Measurements from ENCODE around the gene NRXN3.

NRXN3 gene

GRCh38 chr14:78446807-78447206 is 276.6 kb downstream of the NRXN3 start:
- H3K4me3 ChIP-seq (ENCODE audit: low read depth, low read length): no peak overlapping the region
- H3K9me3 ChIP-seq (ENCODE audit: control insufficient read depth, insufficient read depth, low read depth, low read length): no peaks in the 10 kb centered on the region
- ChIA-PET CTCF (interaction anchor here (1.4 to 1.7 kb wide), 2 partner anchors 121 to 392 kb away, joined by 3 to 4 read pairs; no protein-coding TSS in a partner anchor), POLR2A (no interaction called here)
- H3K27ac ChIP-seq (ENCODE audit: extremely low read depth, low read depth, low read length): no peak overlapping the region
- TF ChIP-seq ZNF621 (tag by site-specific recombination; IDR thresholded peaks at IDR 0.05): no peak
- TF ChIP-seq REST (tag by site-specific recombination; IDR thresholded peaks at IDR 0.05): peak; percentile 84
- no peaks in the 10 kb centered on the region for H3K4me1 ChIP-seq (ENCODE audit: control insufficient read depth, insufficient read depth, low read length)
- H3K36me3 ChIP-seq (ENCODE audit: control insufficient read depth in 2 of 2, insufficient read depth in 1 of 2, low read length in 2 of 2): no peaks in the 10 kb centered on the region

- Histone ChIP-seq H3K4me1 (ENCODE audit: control insufficient read depth, insufficient read depth, low read length) (no peaks in the 10 kb centered on the region), H3K36me3 (ENCODE audit: control insufficient read depth in 2 of 2, insufficient read depth in 1 of 2, low read length in 2 of 2) (no peaks in the 10 kb centered on the region), H3K4me3 (ENCODE audit: low read depth, low read length) (no peak overlapping the region), H3K9me3 (ENCODE audit: control insufficient read depth, insufficient read depth, low read depth, low read length) (no peaks in the 10 kb centered on the region), H3K27ac (ENCODE audit: extremely low read depth, low read depth, low read length) (no peak overlapping the region)
- TF ChIP-seq ZNF707 (tag by site-specific recombination; IDR thresholded peaks at IDR 0.05): no peak
- TF ChIP-seq ZEB2 (tag by site-specific recombination; IDR thresholded peaks at IDR 0.05): no peak
- no peak for TF ChIP-seq ZNF701 (tag by site-specific recombination; IDR thresholded peaks at IDR 0.05)
- TF ChIP-seq, protein P1, sequence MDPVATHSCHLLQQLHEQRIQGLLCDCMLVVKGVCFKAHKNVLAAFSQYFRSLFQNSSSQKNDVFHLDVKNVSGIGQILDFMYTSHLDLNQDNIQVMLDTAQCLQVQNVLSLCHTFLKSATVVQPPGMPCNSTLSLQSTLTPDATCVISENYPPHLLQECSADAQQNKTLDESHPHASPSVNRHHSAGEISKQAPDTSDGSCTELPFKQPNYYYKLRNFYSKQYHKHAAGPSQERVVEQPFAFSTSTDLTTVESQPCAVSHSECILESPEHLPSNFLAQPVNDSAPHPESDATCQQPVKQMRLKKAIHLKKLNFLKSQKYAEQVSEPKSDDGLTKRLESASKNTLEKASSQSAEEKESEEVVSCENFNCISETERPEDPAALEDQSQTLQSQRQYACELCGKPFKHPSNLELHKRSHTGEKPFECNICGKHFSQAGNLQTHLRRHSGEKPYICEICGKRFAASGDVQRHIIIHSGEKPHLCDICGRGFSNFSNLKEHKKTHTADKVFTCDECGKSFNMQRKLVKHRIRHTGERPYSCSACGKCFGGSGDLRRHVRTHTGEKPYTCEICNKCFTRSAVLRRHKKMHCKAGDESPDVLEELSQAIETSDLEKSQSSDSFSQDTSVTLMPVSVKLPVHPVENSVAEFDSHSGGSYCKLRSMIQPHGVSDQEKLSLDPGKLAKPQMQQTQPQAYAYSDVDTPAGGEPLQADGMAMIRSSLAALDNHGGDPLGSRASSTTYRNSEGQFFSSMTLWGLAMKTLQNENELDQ (tag by site-specific recombination; IDR thresholded peaks at IDR 0.05; ENCODE audit: low read depth): no peak
- TF ChIP-seq ZNF654 (tag by site-specific recombination; IDR thresholded peaks at IDR 0.05; ENCODE audit: low read depth): peak; percentile 51
- TF ChIP-seq SALL2 (tag by site-specific recombination; IDR thresholded peaks at IDR 0.05; ENCODE audit: borderline replicate concordance): no peak
- TF ChIP-seq FEZF1 (tag by site-specific recombination; IDR thresholded peaks at IDR 0.05): no peak
- ChIA-PET CTCF (interaction anchor here (0.6 to 2.2 kb wide), 14 partner anchors 8 to 447 kb away, joined by 3 to 16 read pairs (median 3); no protein-coding TSS in a partner anchor), POLR2A (no interaction called here)
Measured at GRCh38 chr14:78448164-78449094, 278.3 kb downstream of the NRXN3 start.

DNA sequence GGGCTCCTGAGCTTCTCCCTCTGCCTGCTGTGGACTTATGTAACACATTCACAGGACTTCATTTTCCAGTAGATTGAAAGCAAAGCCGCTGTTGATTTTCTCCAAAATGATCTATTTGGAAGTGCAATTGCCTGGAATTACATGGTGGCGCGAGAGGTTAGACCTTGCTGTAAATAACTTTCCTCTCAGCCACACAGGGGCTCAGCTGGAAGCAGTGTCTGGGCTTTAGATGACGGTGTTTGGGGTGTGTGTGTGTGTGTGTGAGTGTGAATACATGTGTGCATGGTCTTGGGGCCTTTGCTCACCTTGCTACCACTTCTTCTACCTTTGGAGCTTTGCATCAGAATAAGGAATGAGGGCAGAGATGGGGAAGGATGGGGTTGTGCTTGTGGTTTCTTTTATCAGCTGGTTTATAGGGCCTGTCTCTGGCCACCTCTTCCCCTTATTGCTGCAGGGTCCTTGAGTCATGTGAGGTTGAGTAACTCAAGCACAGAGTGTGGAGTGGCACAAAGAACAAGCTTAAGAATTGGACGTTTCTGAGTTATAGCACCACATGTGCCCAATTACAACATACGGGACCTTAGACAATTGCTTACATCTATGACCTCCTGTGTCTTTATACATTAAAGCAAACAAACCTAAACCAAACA is 280.6 kb downstream of the NRXN3 start:
- Histone ChIP-seq H3K27ac (ENCODE audit: extremely low read depth, low read depth, low read length) (no peak overlapping the region), H3K4me3 (ENCODE audit: low read depth, low read length) (no peak overlapping the region), H3K9me3 (ENCODE audit: control insufficient read depth, insufficient read depth, low read depth, low read length) (no peaks in the 10 kb centered on the region), H3K36me3 (ENCODE audit: control insufficient read depth in 2 of 2, insufficient read depth in 1 of 2, low read length in 2 of 2) (no peaks in the 10 kb centered on the region), H3K4me1 (ENCODE audit: control insufficient read depth, insufficient read depth, low read length) (no peaks in the 10 kb centered on the region)
- ChIA-PET CTCF (interaction anchor here (0.5 to 1.5 kb wide), 3 partner anchors 118 to 246 kb away, joined by 3 to 4 read pairs (median 3); no protein-coding TSS in a partner anchor), POLR2A (no interaction called here)
- TF ChIP-seq SP3 (tag by site-specific recombination; IDR thresholded peaks at IDR 0.05): no peak
- TF ChIP-seq, protein P2, sequence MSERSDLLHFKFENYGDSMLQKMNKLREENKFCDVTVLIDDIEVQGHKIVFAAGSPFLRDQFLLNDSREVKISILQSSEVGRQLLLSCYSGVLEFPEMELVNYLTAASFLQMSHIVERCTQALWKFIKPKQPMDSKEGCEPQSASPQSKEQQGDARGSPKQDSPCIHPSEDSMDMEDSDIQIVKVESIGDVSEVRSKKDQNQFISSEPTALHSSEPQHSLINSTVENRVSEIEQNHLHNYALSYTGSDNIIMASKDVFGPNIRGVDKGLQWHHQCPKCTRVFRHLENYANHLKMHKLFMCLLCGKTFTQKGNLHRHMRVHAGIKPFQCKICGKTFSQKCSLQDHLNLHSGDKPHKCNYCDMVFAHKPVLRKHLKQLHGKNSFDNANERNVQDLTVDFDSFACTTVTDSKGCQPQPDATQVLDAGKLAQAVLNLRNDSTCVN (tag by site-specific recombination; optimal IDR thresholded peaks at IDR 0.05): no peak
- TF ChIP-seq TCF7L2 (IDR thresholded peaks at IDR 0.05; ENCODE audit: borderline replicate concordance, low read depth, low read length): no peak
- TF ChIP-seq ZNF169 (tag by site-specific recombination; IDR thresholded peaks at IDR 0.05): no peak
- TF ChIP-seq SALL2 (tag by site-specific recombination; IDR thresholded peaks at IDR 0.05; ENCODE audit: borderline replicate concordance): no peak
- no peak for TF ChIP-seq ZNF23 (tag by site-specific recombination; IDR thresholded peaks at IDR 0.05; ENCODE audit: borderline replicate concordance)
- TF ChIP-seq, protein P3, sequence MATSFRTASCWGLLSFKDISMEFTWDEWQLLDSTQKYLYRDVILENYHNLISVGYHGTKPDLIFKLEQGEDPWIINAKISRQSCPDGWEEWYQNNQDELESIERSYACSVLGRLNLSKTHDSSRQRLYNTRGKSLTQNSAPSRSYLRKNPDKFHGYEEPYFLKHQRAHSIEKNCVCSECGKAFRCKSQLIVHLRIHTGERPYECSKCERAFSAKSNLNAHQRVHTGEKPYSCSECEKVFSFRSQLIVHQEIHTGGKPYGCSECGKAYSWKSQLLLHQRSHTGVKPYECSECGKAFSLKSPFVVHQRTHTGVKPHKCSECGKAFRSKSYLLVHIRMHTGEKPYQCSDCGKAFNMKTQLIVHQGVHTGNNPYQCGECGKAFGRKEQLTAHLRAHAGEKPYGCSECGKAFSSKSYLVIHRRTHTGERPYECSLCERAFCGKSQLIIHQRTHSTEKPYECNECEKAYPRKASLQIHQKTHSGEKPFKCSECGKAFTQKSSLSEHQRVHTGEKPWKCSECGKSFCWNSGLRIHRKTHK (tag by site-specific recombination; IDR thresholded peaks at IDR 0.05): no peak
